ENCODE results near the gene NKD2. TPM values are rescaled to one million over a fixed set of nuclear protein-coding genes. Genes with fewer than 3 reads are reported as not detected.

The NKD2 gene
- total RNA-seq, 2 experiments from 2014 or later: 0.38 TPM

- intact Hi-C loops (cut with micrococcal nuclease; ENCODE audit: unreplicated experiment): no loop called here
- no peak overlapping the region for H3K4me3 ChIP-seq (ENCODE audit: low read depth, low read length, poor library complexity, severe bottlenecking)
- H3K9me3 ChIP-seq (ENCODE audit: low read length): no peaks in the 10 kb centered on the region
- H3K4me1 ChIP-seq (ENCODE audit: insufficient read depth, low read length, poor library complexity, severe bottlenecking): no peaks in the 10 kb centered on the region
- BruUV-seq (replicated peaks): no TSS peak
- no peaks in the 10 kb centered on the region for H3K79me2 ChIP-seq (ENCODE audit: insufficient read depth, low read depth, low read length)
- no peak overlapping the region for H3K27ac ChIP-seq (ENCODE audit: low read depth, low read length, poor library complexity, severe bottlenecking)
- ChIA-PET POLR2A (interaction anchor here (0.8 kb wide), 1 partner anchor 127 kb away, joined by 5 read pairs; no protein-coding TSS in a partner anchor), CTCF (ENCODE audit: unreplicated experiment) (interaction anchor here (0.7 kb wide), 1 partner anchor 120 kb away, joined by 3 read pairs; no protein-coding TSS in a partner anchor)
- no peak for DNase-seq (ENCODE audit: low spot score)
- no peak overlapping the region for H3K4me2 ChIP-seq (ENCODE audit: low read length)
- H3K36me3 ChIP-seq (ENCODE audit: insufficient read depth, low read length): no peaks in the 10 kb centered on the region
- H4K20me1 ChIP-seq (ENCODE audit: insufficient read depth, low read length): no peaks in the 10 kb centered on the region
- no peak for TF ChIP-seq CTCF (conservative IDR thresholded peaks at IDR 0.05; ENCODE audit: low read length)
- TF ChIP-seq EZH2phosphoT487 (IDR thresholded peaks at IDR 0.05; ENCODE audit: borderline replicate concordance, low read depth, low read length): no peak
- H2AFZ ChIP-seq (ENCODE audit: low read length): no peak overlapping the region
- H3K9me2 ChIP-seq (ENCODE audit: insufficient read depth, low read length): no peaks in the 10 kb centered on the region
Observed at GRCh38 chr5:1019001-1019905, 10.7 kb downstream of the NKD2 start.

- CTCF ChIA-PET (ENCODE audit: unreplicated experiment): no interaction called here
Observed at GRCh38 chr5:1020452-1020961, 11.9 kb downstream of the NKD2 start.

More at GRCh38 chr5:1020452-1020961, 11.9 kb downstream of the NKD2 start:
- TF ChIP-seq EZH2phosphoT487 (IDR thresholded peaks at IDR 0.05; ENCODE audit: borderline replicate concordance, low read depth, low read length): no peak
- no peak for TF ChIP-seq CTCF (conservative IDR thresholded peaks at IDR 0.05; ENCODE audit: low read length)
- Histone ChIP-seq H2AFZ (ENCODE audit: low read length) (no peak overlapping the region), H3K4me2 (ENCODE audit: low read length) (no peak overlapping the region), H3K36me3 (ENCODE audit: insufficient read depth, low read length) (no peaks in the 10 kb centered on the region), H3K27ac (ENCODE audit: low read depth, low read length, poor library complexity, severe bottlenecking) (no peak overlapping the region), H3K4me3 (ENCODE audit: low read depth, low read length, poor library complexity, severe bottlenecking) (no peak overlapping the region), H3K9me2 (ENCODE audit: insufficient read depth, low read length) (no peaks in the 10 kb centered on the region), H3K79me2 (ENCODE audit: insufficient read depth, low read depth, low read length) (no peaks in the 10 kb centered on the region), H3K4me1 (ENCODE audit: insufficient read depth, low read length, poor library complexity, severe bottlenecking) (no peaks in the 10 kb centered on the region), H4K20me1 (ENCODE audit: insufficient read depth, low read length) (no peaks in the 10 kb centered on the region), H3K9me3 (ENCODE audit: low read length) (no peaks in the 10 kb centered on the region)
- BruUV-seq (replicated peaks): no TSS peak
- intact Hi-C loops (cut with micrococcal nuclease; ENCODE audit: unreplicated experiment): no loop called here
- POLR2A ChIA-PET: no interaction called here
- no peak for DNase-seq (ENCODE audit: low spot score)

Data from OCI-LY7 (cell line).